ENCODE results near the gene SLC19A1.

SLC19A1 gene

DNA sequence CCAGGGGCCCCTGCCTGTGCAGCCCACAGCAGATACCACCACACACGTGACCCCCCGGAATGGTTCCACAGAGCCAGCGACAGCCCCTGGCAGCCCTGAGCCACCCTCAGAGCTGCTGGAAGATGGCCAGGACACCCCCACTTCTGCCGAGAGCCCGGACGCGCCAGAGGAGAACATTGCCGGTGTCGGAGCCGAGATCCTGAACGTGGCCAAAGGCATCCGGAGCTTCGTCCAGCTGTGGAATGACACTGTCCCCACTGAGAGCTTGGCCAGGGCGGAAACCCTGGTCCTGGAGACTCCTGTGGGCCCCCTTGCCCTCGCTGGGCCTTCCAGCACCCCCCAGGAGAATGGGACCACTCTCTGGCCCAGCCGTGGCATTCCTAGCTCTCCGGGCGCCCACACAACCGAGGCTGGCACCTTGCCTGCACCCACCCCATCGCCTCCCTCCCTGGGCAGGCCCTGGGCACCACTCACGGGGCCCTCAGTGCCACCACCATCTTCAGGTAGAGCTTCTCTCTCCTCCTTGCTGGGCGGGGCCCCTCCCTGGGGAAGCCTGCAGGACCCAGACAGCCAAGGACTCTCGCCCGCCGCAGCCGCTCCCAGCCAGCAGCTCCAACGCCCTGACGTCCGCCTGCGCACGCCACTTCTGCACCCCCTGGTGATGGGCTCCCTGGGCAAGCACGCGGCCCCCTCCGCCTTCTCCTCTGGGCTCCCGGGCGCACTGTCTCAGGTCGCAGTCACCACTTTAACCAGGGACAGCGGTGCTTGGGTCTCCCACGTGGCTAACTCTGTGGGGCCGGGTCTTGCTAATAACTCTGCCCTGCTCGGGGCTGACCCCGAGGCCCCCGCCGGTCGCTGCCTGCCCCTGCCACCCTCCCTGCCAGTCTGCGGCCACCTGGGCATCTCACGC lies 86.3 kb downstream of the SLC19A1 start:
- no peak for DNase-seq (ENCODE audit: low read depth in 2 of 3, low spot score in 1 of 3)

GRCh38 chr21:45454926-45455673 lies 87.1 kb downstream of the SLC19A1 start:
- no peak for DNase-seq (ENCODE audit: low read depth in 2 of 3, low spot score in 1 of 3)

DNA sequence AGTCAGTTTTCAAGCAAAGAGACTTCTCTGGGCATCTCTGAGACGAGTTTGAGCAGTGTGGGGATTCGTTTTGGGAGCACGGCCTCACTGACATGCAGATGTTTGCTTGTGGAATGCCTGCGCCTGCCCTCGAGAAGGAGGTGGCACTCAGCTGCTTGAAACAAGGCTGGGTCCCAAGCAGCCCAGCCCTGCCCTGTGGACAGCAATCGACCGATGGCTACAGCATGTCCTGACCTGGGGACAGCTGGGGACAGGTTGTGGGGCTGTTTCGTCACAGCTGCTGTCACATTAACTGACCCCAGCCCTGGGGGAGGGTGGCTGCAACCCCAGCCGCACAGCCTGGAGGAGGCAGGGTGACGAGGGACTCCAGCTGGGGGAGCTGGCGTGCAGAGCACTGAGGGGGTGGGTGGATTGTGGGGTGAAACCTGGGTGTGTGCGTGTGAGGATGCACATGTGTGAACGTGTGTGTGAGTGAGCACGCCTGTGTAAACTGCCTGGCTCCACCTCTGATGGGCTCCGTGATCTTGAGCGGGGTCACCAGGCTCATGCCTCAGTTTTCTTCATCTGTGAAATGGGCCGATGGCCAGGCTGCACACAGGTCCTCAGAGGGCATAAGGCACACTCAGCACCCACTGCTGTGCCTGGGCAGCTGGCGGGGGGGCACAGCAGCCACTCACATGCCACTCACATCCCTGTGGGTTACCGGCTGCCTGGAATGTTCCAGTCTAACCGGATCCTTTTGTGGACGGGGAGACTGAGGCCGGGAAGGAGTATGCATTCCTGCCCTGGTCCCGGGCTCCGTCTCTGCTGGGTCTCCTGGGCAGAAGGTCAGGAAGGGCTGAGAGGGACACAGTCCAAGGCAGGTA lies 87.9 kb downstream of the SLC19A1 start:
- no peak for DNase-seq (ENCODE audit: low read depth in 2 of 3, low spot score in 1 of 3)

- DNase-seq (ENCODE audit: low read depth in 2 of 3, low spot score in 1 of 3) = no peak
These were observed 88.8 kb downstream of the SLC19A1 start for GRCh38 chr21:45453308-45453950.

DNA sequence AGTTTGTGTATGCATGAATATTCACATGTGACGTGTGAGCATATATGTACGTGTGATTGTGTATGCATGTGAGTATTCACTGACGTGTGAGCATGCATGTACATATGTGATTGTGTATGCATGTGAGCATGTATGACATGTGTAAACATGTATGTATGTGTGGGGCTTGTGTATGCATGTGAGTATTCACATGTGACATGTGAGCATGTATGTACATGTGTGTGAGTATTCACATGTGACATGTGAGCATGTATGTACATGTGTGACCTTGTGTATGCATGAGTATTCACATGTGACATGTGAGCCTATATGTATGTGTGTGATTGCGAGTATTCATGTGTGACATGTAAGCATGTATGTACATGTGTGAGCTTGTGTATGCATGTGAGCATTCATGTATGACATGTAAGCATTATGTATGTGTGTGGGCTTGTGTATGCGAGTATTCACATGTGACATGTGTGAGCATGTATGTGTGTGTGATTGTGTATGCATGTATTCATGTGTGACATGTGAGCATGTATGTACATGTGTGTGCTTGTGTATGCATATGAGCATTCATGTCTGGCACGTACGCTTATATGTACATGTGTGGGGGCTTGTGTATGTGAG lies 89.4 kb downstream of the SLC19A1 start:
- no peak for DNase-seq (ENCODE audit: low read depth in 2 of 3, low spot score in 1 of 3)

DNA sequence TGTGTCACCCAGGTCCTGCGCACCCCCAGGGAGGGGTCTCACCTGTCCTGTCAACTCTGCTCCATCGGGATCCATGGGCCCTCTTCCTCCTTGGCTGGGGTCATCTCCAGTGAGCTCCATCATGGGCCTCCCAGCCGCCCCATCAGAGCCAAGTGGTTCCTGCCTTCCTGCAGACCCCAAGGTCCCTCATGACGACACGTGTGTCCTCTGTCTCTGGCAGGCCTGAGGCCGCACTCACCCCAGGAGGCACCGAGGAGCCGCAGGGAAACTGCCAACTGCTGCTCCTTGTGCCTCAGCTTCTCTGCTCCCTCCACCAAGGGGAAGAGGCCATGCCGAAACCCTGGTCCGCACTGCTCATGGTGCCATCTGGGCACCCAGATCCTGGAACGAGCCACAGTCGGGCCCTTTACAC lies 90.5 kb downstream of the SLC19A1 start:
- no peak for DNase-seq (ENCODE audit: low read depth in 2 of 3, low spot score in 1 of 3)

GRCh38 chr21:45451091-45451740 lies 91.0 kb downstream of the SLC19A1 start:
- no peak for DNase-seq (ENCODE audit: low read depth in 2 of 3, low spot score in 1 of 3)

- no peak for DNase-seq (ENCODE audit: low read depth in 2 of 3, low spot score in 1 of 3)
These were observed 91.7 kb downstream of the SLC19A1 start for GRCh38 chr21:45450423-45451090.

DNA sequence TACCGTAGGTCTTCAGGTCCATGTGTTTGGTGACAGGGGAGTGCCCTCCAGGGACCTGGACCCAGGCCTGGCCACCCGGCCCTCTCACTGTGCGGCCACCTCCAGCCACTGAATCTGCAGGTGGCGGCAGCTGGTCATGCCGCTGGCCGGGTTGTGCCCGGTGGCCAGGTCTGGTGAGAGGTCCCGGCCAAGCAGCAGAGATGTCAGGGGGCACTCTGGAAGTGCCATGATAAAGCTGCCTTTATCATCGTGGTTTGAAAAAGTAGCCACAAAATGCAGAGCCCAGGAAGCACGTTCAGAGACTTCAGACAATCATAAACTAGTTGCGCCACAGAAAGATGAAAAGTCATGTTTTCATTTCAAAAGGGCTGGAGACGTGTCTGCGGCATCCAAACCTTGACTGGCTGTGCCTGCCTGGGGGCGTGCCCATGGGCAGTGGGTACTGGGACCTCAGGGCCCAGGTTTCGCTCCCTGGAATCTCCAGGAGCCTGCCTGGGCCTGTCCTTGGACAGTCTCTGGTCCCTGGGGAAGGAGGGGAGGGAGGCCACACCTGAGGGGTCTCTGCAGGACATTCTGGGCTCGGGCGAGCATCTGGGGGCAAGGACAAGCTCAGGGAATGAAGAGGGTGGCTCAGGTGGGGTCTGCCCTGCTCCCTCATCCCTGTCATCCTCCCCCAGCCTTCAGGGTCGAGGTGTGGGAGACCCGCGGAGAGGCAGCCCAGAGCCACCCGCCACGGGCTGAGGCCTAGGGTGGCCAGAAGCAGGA lies 92.4 kb downstream of the SLC19A1 start:
- no peak for DNase-seq (ENCODE audit: low read depth in 2 of 3, low spot score in 1 of 3)

DNA sequence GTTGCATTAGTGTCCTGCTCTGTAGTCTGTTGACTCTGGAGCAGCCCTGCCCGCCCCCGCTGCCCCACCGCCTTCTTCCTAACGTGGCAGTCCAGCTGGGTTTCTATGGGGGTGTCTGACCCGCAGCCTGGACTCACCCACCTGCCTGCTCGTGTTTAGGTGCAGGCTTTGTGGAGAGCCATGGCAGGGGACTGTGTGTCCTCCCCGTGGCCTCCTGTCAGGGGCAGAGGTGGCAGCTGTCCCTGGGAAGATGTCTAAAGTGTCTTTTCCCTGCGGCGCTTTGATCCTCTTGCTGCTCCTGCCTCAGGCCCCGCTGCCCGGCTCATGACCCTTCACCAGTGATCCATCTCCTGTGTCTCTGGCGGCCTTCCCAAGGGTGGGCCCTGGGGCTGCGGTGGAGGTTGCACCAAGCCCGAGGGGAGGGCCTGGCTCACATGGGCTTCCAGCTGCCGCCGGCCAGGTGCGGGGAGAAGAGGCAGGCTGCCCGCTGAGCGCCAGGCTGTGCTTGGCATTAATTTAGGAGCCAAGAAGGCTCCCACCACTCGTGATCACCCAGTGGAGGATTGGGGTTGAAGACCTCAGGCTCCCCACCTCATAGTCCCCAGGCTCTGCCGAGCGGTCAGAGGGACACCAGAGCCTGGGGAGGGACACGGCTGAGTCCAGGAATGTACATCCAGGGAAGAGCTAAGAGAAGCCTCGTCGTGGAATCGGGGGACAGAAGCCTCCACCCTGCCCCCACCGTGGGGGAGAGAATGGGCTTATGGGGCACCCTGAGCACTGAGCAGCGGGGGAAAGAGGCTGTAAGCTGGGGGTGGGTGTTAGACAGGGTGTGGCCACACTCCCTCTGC lies 93.2 kb downstream of the SLC19A1 start:
- DNase-seq (ENCODE audit: low read depth in 2 of 3, low spot score in 1 of 3) = no peak

DNA sequence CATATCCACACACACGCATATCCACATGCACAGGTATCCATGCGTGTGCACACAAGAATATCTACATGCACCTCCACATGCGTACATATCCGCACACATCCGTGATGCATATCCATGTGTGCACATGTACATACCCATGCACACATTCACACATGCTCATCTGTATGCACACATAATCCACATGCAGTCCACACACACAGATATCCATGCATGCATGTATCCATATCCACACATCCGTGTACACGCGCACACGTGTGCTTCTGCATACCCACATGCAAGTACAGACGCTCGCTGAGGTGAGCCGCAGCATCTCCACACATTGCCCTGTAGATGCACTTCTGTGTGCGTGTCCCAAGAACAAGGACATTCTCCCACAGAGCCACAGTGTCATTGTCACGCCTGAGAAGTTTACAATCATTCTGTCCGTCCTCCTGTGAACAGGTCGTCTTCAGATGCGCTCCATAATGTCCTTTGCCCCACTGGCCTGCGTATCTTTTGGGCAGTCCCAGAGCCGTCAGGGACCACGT lies 93.9 kb downstream of the SLC19A1 start:
- DNase-seq (ENCODE audit: low read depth in 2 of 3, low spot score in 1 of 3) = no peak
